PC-9 (cell line): ENCODE data around the gene B3GAT1. TPM values are rescaled to one million over a fixed set of nuclear protein-coding genes. Genes with fewer than 3 reads are reported as not detected.

ENCODE experiments used
- BruUV-seq: library from RNA; stranded (reverse); fragments of 400-500 nt; replicated peaks from 2 replicates; lab custom pipeline; 2021; lab: Mats Ljungman, UMichigan
- CTCF ChIA-PET: fragments of 300-600 bp; sonication (Branson Sonifier 250); formaldehyde crosslinking; loops from one replicate; lab custom pipeline; 2022; ENCODE audit warnings: antibody characterized with exemption; lab: Charles Lee
- POLR2A ChIA-PET: fragments of 300-600 bp; sonication (Branson Sonifier 250); formaldehyde crosslinking; loops from one replicate; lab custom pipeline; 2022; ENCODE audit warnings: antibody characterized with exemption; ENCODE audit not compliant: unreplicated experiment; lab: Charles Lee
- DNase-seq, 2 experiments: peaks; one replicate each; pipeline versions ENCODE4 v3.0.0 to v3.0.0-alpha.2; 2015 to 2022; ENCODE audit warnings: mixed read lengths in 1 of 2
- H2AFZ ChIP-seq: fragments of 200-600 bp; sonication (generic); 2 replicates; pipeline ENCODE4 v1.8.1; 2017; ENCODE audit warnings: antibody characterized with exemption
- H3F3A ChIP-seq: fragments of 200-600 bp; sonication (generic); 2 replicates; pipeline ENCODE4 v1.8.1; 2017; ENCODE audit warnings: antibody characterized with exemption, mild to moderate bottlenecking, low read depth; ENCODE audit not compliant: insufficient read depth
- H3K27ac ChIP-seq: fragments of 200-600 bp; sonication (generic); 2 replicates; pipeline ENCODE4 v1.6.1; 2016; ENCODE audit warnings: mixed run types
- H3K27me3 ChIP-seq: fragments of 200-600 bp; sonication (generic); 2 replicates; pipeline ENCODE4 v1.6.1; 2016; ENCODE audit warnings: low read depth, mixed run types; ENCODE audit not compliant: insufficient read depth
- H3K36me3 ChIP-seq: fragments of 200-600 bp; sonication (generic); 2 replicates; pipeline ENCODE4 v1.6.1; 2016; ENCODE audit warnings: low read depth, mixed run types
- H3K4me1 ChIP-seq: fragments of 200-600 bp; sonication (generic); replicated peaks from 2 replicates; pipeline ENCODE4 v1.6.1; 2016; ENCODE audit warnings: mixed run types; ENCODE audit not compliant: insufficient read depth
- H3K4me2 ChIP-seq: fragments of 200-600 bp; sonication (generic); 2 replicates; pipeline ENCODE4 v1.6.1; 2017; ENCODE audit warnings: mixed run types
- H3K4me3 ChIP-seq: fragments of 200-600 bp; sonication (generic); 2 replicates; pipeline ENCODE4 v1.6.1; 2016; ENCODE audit warnings: mixed run types
- H3K79me2 ChIP-seq: fragments of 200-600 bp; sonication (generic); 2 replicates; pipeline ENCODE4 v1.6.1; 2017; ENCODE audit warnings: low read depth, mixed run types
- H3K9me2 ChIP-seq: fragments of 200-600 bp; sonication (generic); 2 replicates; pipeline ENCODE4 v1.8.1; 2017; ENCODE audit warnings: mild to moderate bottlenecking; ENCODE audit not compliant: insufficient read depth
- H3K9me3 ChIP-seq: fragments of 200-600 bp; sonication (generic); 2 replicates; pipeline ENCODE4 v1.8.1; 2016; ENCODE audit warnings: low read depth; ENCODE audit not compliant: insufficient read depth
- H4K20me1 ChIP-seq: fragments of 200-600 bp; sonication (generic); 2 replicates; pipeline ENCODE4 v1.8.1; 2017; ENCODE audit not compliant: insufficient read depth
- EZH2 ChIP-seq: fragments of 200-600 bp; sonication (generic); IDR thresholded peaks from 2 replicates; pipeline ENCODE4 v1.8.0; 2017; ENCODE audit warnings: antibody characterized with exemption, low read depth
- intact Hi-C: fragments of 100-400 bp; cut with micrococcal nuclease; formaldehyde crosslinking; loops from one replicate; pipeline ENCODE4 v1.10.0; 2022; ENCODE audit not compliant: unreplicated experiment
- total RNA-seq: library from RNA; stranded (reverse); gene quantifications from 2 replicates; pipeline ENCODE4 v1.2.3, GENCODE V29; 2021
- TF ChIP-seq, protein P1 (sequence below): fragments of 200-600 bp; sonication (generic); conservative IDR thresholded peaks from 2 replicates; pipeline ENCODE4 v1.6.1; 2017; ENCODE audit warnings: mixed run types, antibody characterized with exemption, mild to moderate bottlenecking, moderate library complexity

B3GAT1 gene
- total RNA-seq, 1 experiment from 2014 or later, result not detected

- Histone ChIP-seq H2AFZ (no peak overlapping the region), H3K9me2 (no peaks in the 10 kb centered on the region), H3K79me2 (no peaks in the 10 kb centered on the region), H3K27ac (no peak overlapping the region), H3K9me3 (no peaks in the 10 kb centered on the region), H3K27me3 (no peaks in the 10 kb centered on the region), H3K4me2 (no peak overlapping the region), H4K20me1 (no peaks in the 10 kb centered on the region), H3K4me1 (no peaks in the 10 kb centered on the region), H3K4me3 (no peak overlapping the region), H3K36me3 (no peaks in the 10 kb centered on the region), H3F3A (no peaks in the 10 kb centered on the region)
- no TSS peak for BruUV-seq
- intact Hi-C loops, result loop anchor here (5.0 kb wide), 1 partner anchor 345 kb away; no protein-coding TSS in a partner anchor
- TF ChIP-seq EZH2, result no peak
- TF ChIP-seq, protein P1, sequence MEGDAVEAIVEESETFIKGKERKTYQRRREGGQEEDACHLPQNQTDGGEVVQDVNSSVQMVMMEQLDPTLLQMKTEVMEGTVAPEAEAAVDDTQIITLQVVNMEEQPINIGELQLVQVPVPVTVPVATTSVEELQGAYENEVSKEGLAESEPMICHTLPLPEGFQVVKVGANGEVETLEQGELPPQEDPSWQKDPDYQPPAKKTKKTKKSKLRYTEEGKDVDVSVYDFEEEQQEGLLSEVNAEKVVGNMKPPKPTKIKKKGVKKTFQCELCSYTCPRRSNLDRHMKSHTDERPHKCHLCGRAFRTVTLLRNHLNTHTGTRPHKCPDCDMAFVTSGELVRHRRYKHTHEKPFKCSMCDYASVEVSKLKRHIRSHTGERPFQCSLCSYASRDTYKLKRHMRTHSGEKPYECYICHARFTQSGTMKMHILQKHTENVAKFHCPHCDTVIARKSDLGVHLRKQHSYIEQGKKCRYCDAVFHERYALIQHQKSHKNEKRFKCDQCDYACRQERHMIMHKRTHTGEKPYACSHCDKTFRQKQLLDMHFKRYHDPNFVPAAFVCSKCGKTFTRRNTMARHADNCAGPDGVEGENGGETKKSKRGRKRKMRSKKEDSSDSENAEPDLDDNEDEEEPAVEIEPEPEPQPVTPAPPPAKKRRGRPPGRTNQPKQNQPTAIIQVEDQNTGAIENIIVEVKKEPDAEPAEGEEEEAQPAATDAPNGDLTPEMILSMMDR, result no peak
- DNase-seq, result no peak
- ChIA-PET POLR2A (no interaction called here), CTCF (no interaction called here)
Observed at GRCh38 chr11:134362192-134362901, 49.7 kb downstream of the B3GAT1 start.

DNA sequence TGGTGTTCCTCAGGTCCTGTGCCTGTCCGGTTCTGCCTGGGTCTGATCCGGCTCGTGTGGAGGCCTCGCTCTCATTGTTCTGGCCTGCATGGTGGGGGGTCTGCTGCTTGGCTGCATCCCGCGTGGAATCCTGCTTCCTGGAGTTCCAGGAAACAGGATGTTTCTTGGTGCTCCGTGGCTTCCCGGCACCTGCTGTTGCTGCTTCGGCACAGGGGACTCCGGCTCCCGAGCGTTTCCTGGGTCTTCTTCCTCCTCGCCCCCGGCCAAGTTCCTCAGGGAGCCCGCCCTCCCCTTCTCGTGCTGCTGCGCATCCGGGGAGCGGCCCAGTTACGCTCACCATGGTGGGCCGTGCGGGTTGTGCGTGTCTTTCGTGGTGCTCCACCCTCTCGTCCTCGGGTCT lies 50.4 kb downstream of the B3GAT1 start:
- Histone ChIP-seq H3K27ac (no peak overlapping the region), H3K4me2 (no peak overlapping the region), H2AFZ (no peak overlapping the region), H3K36me3 (no peaks in the 10 kb centered on the region), H3K27me3 (no peaks in the 10 kb centered on the region), H4K20me1 (no peaks in the 10 kb centered on the region), H3K4me3 (no peak overlapping the region), H3K4me1 (no peaks in the 10 kb centered on the region), H3K9me3 (no peaks in the 10 kb centered on the region), H3K79me2 (no peaks in the 10 kb centered on the region), H3K9me2 (no peaks in the 10 kb centered on the region), H3F3A (no peaks in the 10 kb centered on the region)
- intact Hi-C loops, result loop anchor here (5.0 kb wide), 1 partner anchor 346 kb away; no protein-coding TSS in a partner anchor
- DNase-seq, result no peak
- CTCF ChIA-PET, result no interaction called here
- no peak for TF ChIP-seq EZH2
- TF ChIP-seq, protein P1, result no peak
- no TSS peak for BruUV-seq
- POLR2A ChIA-PET, result no interaction called here

GRCh38 chr11:134360050-134360835 lies 51.8 kb downstream of the B3GAT1 start:
- Histone ChIP-seq H3K27ac (no peak overlapping the region), H3K9me3 (no peaks in the 10 kb centered on the region), H2AFZ (no peak overlapping the region), H3F3A (no peaks in the 10 kb centered on the region), H3K4me3 (no peak overlapping the region), H3K4me1 (peaks cover under 1% of the 10 kb centered on the region; the same call in 1 of the 2 replicates), H3K36me3 (no peaks in the 10 kb centered on the region; the same call in 1 of the 2 replicates), H3K4me2 (no peak overlapping the region), H3K9me2 (no peaks in the 10 kb centered on the region), H3K79me2 (no peaks in the 10 kb centered on the region), H4K20me1 (no peaks in the 10 kb centered on the region), H3K27me3 (no peaks in the 10 kb centered on the region)
- BruUV-seq, result no TSS peak
- POLR2A ChIA-PET, result no interaction called here
- peak in 1 of 2 experiments; percentile 73 for DNase-seq
- TF ChIP-seq, protein P1, result peak; percentile 74
- no peak for TF ChIP-seq EZH2
- CTCF ChIA-PET, result no interaction called here
- intact Hi-C loops, result loop anchor here (5.0 kb wide), 1 partner anchor 347 kb away; no protein-coding TSS in a partner anchor
